CD4-positive, alpha-beta T cell treated with Interleukin-4 for 1 hour (primary cell): ENCODE results near the gene EXOC2.
"Not testable (repeated sequence)": the region's sequence is repeated elsewhere in the genome, so short reads cannot be mapped to it uniquely, and the experiment has no call there.

Experiments
- DNase-seq, 2 donors: peaks; one replicate each; pipeline ENCODE4 v3.0.0-alpha.2; 2020 to 2022

The EXOC2 gene

DNA sequence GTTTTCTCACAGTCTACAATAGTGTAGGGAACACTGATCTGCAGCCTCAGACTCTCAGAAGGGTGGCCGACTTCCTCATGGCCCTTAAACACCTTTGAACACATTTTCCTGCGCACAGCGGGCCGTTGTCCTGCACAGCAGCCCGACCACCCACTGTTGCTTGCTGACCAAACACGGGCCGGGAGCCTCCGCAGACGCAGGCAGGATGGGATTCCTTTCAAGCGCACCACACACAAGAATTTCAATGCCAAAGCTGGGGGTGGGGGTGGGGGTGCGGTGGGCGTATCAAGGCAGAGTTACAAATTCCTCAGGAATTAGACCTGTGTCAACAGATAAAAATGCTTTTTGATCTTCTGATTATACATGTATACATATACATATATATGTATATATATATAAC is 110.6 kb downstream of the EXOC2 start:
- DNase-seq: no peak

DNA sequence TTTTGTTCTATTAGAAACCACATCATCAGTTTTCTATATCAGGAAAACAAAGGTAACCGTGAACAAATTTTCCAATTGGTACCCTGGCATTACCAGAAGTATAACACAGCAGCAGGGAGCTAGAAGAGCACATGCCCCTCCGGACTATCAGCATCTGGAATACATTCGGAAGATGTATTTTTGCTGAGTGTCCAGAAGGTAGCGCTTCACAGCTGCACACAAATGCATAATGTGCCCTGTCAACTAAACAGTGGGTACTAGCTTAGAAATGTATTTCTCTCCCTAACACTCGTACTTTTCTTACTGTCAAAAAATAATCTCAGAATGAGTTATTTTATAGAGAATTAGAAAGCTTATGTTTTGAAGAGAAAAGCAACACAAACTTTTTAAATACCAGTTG is 113.6 kb downstream of the EXOC2 start:
- DNase-seq: no peak

- no peak for DNase-seq
These were observed 120.2 kb downstream of the EXOC2 start for GRCh38 chr6:572596-573265.

GRCh38 chr6:571892-572291 is 121.0 kb downstream of the EXOC2 start:
- no peak for DNase-seq

GRCh38 chr6:570825-571224 is 122.1 kb downstream of the EXOC2 start:
- DNase-seq: no peak

DNA sequence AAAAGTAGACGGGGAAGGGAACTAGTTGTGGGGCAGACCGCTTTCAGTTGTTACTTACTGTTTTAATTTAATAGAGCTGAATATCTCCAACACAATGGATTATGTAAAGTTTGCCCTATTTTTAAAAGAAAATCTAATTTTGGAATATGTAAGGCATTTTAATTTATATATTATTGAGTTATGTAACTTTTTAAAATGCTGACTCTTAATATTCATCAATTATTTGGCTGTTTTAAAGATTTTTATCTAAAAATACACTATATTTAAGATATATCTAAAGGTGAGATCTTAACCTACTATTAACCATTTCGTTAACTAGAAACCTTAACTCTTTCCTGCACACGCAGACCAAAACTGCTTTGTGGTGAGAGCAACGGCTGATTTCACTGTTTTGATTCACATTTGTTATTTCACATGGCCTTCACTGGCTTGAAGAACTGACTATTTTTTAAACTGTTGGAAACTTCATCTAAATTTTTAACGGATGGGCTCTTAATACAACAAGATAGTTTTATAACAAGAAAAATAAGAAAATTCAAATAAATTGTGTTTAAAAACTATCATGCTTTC is 123.9 kb downstream of the EXOC2 start:
- no peak for DNase-seq

DNA sequence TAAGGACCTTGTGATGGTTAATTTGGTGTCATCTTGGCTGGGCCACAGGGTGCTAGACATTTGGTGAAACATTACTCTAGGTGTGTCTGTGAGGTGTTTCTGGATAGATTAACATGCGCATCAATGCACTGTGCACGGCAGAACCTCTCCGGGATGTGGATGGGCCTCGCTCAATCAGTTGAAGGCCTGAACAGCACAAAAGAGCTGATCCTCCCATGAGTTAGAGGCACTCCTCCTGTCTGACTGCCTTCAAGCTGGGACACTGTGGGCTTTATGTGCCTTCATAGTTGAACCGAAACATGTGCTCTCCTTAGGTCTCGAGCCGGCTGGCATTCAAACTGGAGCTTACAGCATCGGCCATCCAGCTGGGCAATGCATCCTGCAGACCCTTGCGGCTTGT is 124.9 kb downstream of the EXOC2 start:
- DNase-seq: no peak

DNA sequence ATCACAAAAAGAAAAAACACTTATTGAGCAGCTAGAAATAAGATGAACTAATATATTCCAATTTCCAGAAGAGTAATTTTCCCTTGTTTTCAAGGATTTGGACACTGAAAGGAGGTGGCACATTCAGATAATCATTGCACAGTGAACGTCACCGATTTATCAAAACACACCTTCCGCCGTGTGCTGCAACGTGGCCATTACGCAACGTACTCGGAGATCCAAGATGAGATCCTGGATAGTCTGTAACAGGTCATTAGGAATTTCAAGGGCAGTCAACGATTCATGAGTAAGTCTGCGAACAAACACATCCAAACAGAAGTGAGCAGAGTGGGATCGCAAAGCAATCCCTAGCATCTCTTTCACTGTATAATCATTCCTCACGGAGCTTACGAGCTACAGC is 129.1 kb downstream of the EXOC2 start:
- DNase-seq: no peak

- DNase-seq: no peak
These were observed 130.8 kb downstream of the EXOC2 start for GRCh38 chr6:562052-562676.

- not testable (repeated sequence) for DNase-seq
These were observed 131.6 kb downstream of the EXOC2 start for GRCh38 chr6:561335-561734.

- no peak for DNase-seq
These were observed 134.0 kb downstream of the EXOC2 start for GRCh38 chr6:558959-559358.

DNA sequence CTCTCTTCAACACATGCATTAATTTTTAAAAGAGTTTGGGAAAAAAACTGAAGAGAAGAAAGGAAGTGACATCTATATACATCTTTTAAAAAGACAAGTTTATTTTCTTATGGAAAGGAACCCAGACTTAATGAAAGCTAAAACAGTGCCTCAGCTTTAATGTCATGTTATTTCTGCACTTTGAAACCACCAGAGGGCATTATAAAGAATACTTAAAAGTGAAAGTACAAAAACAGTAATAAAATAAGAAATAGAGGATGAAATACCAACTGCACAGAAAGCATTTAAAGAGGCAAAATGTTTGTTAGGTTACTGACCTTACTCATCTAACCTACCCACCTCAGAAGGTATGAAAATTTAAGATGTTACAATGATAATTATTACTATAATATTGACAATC is 134.8 kb downstream of the EXOC2 start:
- peak in 1 of 2 donors; percentile 15 for DNase-seq

DNA sequence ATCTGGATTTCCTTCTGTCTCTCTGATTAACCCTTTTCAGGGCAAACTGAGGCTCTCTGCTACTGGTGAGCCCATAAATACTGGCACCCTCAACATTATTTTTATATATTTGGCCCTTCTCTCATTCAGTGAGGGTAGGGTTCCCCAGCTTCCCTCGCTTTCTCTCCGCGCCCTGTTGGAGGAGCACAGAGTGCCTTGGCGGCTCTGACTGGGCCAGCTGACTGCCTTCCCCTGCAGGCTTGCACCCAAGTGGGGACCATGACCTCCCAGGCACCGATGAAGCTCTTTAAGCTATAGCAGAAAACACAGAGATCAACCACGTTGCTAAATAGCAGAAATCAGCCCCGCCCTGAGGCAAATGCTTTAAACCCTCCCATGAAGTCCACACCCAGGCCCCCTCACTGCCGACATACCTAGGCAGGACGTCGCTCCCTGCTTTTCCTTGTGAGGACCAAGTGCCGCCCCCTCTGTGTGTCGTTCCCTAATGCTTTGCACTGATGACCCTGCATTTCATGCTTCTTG is 141.0 kb downstream of the EXOC2 start:
- DNase-seq: no peak

DNA sequence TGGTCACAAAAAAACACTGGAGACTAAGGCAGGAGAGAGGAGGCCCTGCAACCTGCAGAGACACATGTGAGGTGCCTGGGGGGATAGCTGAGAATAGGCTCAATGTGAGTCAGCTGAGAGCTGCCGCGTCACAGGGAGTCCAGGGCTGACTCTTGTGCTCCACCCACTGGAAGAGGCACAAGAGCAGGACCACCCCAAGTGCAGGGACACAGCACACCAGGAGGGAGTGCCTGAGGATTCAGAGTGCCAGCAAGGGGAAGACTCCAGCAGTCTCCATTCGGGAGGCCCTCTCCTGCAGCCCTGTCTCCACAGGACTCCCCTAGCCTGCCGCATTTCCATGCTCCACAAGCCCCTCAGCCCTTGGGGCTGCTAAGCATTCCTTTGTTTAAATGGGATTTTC is 141.5 kb downstream of the EXOC2 start:
- no peak for DNase-seq

- no peak for DNase-seq
These were observed 143.0 kb downstream of the EXOC2 start for GRCh38 chr6:549906-550305.

GRCh38 chr6:548517-548916 is 144.4 kb downstream of the EXOC2 start:
- DNase-seq: peak in 1 of 2 donors; percentile 16

- DNase-seq: no peak
These were observed 144.8 kb downstream of the EXOC2 start for GRCh38 chr6:548091-548490.

DNA sequence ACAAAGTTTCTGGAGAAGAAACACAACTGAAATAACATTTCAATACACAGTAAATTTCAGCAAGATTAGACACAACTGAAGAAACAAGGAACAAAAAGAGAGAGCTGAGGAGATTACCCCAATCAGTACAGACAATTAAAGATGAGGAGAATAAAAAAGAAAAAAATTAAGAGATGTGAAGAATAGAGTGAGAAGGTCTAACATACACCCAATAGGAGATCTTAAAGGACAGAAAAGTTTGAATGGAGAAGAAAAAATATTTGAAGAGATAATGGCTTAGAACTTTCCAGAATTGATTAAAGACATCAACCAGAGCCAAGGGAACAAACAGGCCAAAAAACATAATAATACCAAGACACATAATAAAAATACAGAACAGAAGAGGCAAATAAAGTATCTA is 152.4 kb downstream of the EXOC2 start:
- DNase-seq: no peak

GRCh38 chr6:537114-537513 is 155.8 kb downstream of the EXOC2 start:
- DNase-seq: no peak

GRCh38 chr6:530425-530824 is 162.5 kb downstream of the EXOC2 start:
- DNase-seq: no peak

DNA sequence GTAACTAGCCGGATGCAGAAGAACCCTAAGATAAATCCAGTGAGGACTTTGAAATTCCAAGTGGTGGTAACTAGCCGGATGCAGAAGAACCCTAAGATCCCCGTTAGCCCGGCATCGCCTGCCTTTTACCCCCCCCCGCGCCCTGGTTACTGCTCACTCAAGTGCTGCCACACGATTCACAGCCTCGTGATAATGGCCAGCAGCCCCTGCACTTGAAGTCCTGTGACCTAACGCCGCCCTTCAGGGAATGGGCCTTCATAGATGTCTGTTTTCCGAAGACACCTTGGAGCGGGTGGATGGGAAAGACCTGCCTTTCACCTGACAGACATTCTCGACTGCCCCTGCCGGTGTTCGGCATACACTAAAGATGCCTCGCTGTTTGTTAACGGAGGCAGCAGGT is 163.9 kb downstream of the EXOC2 start:
- no peak for DNase-seq

DNA sequence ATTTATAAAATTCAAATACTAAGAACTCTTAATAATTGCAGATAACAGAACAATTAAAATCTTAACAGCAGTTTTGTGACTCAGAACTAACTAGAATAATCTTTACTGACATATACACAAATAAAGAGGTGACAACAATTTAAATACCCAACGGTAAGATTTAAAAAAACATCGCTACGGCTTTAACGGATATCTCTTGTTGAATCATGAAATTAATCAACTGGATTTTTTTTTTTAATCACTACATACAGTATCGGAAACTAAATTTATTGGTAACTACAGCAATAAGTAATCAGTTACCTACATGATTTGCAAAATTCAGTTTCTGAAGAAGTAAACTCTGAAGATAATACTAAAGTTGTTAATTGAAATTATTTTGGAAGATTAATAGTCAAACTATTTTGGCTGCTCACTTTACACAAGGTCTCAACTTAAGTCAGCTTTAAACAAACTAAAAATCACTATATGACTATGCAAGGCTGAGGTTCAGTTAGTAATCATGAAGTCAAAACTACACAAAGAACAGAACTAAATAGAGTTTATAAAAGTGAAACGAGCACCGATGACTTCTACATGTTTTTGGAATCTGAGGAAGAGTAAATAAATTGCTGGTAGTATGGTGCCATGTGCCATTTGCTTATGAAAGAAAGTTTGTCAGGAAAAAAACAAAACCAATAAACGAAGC is 164.8 kb downstream of the EXOC2 start:
- DNase-seq: no peak

GRCh38 chr6:524803-525202 is 168.1 kb downstream of the EXOC2 start:
- DNase-seq: peak in 1 of 2 donors; percentile 43

DNA sequence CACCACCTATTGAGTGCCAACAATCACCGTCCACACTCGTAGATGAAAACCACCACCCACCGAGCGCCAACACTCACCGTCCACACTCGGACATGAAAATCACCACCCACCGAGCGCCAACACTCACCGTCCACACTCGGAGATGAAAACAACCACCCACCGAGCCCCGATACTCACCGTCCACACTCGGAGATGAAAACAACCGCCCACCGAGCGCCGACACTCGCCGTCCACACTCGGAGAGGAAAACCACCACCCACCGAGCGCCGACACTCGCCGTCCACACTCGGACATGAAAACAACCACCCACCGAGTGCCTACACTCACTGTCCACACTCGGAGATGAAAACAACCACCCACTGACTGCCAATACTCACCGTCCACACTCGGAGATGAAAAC is 172.1 kb downstream of the EXOC2 start:
- no peak for DNase-seq
